NCI-H69 (cell line): ENCODE data around the gene KCNK15.

Experiments used
- DNase-seq: peaks from one replicate; lab custom pipeline; 2025; lab: John Stamatoyannopoulos, UW

KCNK15 gene

DNA sequence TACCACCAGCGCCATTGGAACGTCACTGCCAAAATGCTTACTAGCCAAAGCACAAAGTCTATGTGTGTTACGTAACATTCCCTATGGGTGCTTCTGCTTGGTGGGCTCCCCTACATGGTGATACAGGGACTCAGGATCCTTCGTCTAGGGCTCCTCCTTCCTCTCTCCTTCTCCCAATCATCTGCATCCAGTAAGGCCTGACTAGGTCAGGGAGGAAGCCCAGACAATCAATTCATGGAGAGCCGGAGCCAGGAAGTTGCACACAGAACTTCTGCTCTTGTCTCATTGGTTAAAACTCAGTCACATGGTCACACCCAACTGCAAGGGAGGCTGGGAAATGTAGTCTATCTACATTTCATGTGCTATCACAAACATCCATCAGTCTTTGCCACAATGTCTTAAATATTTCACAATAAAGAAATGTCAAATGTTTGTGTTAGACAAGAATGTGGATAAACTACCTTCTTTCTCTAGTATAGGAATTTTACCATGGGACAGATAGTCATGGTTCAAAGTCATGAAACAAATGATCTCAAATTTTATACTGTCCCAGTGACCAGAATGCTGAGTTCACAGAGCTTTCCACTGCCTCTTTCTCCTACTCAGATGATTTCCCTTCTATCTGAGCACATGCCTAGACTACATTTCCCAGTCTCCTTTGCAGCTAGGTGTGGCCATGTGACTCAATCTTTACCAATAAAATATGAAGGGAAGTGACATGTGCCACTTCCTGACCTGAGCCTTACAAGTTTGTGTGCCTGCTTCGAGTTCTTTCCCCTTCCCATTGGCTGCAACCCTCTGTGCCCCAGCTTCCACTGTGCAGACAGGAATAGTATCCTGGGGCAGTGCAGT is 9.3 kb upstream of the KCNK15 start:
- peak; percentile 60 for DNase-seq

GRCh38 chr20:44737116-44737515 is 8.5 kb upstream of the KCNK15 start:
- no peak for DNase-seq

GRCh38 chr20:44738813-44739477 is 6.7 kb upstream of the KCNK15 start:
- DNase-seq = peak; percentile 78

DNA sequence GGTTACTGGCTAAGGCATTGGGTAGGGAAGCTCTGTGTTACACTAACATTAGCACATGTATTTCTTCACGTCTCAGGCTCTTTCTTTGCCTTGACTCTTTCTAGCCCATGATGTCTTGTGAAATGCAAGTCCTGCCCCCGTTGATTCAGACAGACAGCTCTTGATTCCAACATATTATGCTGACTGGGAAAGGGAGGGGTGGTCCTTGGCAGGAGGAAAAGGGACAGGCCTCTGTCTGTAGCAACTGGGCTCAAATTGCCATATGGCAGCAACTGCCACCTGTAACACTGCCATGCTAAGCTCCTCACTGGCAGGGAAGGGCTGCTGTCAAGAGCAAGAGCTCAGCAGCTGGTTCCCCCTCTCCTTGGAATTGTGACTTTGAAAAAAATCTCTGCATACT is 5.7 kb upstream of the KCNK15 start:
- DNase-seq = peak; percentile 72

GRCh38 chr20:44742304-44743079 is 3.2 kb upstream of the KCNK15 start:
- DNase-seq = no peak

DNA sequence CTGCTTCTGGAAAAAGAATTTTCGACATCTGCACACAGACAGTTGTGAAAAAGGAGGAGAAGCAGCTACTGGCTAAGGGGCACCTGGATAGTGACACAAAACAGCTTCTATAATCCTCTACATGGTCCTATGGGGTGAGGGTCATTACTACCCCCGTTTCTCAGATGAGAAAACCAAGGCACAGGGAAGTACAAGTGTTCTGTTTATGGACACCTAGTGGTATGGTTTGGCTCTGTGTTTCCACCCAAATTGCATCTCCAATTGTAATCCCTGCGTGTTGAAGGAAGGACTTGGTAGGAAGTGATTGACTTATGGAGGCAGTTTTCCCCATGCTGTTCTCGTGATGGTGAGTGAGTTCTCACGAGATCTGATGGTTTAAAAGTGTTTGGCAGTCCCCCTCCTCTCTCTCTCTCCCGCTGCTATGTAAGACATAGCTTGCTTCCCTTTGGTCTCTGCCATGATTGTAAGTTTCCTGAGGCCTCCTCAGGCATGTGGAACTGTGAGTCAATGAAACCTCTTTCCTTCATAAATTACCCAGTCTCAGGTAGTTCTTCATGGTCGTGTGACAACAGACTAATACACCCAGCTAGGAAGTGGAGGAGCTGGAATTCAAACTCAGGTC is 2.5 kb upstream of the KCNK15 start:
- no peak for DNase-seq

DNA sequence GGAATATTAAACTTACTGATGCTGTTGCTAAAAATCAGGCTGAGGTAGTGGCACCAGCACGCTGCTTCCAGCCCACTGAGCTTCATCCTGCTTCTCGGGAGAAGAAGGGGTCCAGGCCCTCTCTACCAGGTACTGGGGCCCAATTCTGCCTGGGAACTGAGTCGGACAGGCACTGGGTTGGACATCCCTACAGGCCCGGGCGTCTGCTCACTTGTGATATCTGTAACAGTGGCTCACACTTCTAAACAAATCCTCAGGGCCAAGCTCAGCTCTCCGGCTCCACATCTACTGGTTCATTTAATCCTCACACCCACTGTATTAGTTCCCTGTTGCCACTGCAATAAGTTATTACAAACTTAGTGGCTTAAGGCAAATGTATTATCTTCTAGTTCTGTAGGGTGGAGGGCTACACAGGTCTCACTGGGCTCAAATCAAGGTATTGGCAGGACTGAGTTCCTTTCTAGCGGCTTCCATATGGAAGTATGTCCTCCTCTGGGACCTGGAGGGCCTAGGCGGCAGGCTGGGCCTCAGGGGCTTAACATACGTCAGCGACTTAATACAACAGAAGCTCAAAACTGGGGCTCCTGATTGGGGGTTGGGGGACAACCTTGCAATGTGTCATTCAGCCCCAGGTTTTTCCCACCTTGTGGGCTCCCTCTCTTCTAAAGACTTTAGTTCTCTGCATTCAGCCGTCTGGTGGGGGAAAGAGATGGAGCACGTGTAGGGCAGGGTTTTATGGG is 1.6 kb upstream of the KCNK15 start:
- no peak for DNase-seq

DNA sequence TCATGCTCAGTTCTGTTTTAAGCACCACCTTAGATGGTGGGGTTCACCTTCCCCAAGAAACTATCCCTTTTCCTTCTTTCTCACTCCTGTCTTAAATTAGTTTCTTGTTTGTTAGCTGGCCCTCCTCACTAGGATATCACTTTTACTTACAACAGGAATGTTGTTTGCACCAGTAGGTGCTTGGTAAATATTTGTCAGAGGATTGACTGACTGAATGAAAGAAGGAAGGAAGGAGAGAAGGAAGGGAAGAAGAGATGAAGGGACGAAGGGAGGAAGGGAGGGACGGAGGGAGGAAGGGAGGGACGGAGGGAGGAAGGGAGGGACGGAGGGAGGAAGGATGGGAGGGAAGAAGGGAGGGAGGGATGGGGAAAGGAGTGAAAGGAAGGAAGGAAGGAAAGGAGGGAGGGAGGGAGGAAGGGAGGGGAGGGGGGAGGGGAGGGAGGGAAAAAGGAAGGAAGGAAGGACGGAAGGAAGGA is 505 bp upstream of the KCNK15 start:
- DNase-seq = peak; percentile 60

DNA sequence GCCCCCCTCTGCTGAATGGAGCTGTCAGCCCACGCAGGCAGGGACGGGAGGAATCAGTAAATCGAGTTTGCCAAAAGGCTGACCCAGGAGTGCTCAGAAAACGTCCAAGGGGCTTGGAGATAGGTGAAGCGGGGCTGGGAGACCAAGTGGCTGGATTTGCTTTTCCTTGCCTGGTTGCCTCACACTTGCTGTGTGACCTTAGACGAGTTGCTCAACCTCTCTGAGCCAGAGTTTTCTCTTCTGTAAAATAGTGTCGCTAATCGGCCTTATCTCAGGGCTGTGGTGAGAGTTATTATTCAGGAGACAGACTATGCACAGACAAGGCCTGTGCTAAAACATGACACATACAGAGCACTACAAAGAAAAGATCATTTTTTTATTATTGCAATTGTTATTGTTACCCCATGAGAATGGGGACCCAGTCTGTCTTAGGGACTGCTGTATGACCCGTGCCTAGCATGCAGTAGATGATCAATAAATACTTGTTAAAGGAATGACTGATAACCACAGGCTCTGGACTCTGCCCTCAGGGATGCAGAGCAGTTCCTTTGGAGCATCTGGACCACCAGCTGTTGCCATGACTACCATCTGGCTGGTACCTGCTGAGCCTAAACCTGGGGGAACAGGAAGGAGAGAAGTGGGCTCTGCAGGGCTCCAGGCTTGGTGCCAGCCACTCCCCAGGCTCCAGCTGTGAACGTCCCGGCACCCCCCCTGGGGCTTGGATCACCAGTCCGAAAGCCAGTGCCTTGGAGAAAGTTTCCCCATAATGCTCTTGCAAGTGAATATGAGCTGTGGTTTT is 901 bp downstream of the KCNK15 start:
- peak; percentile 94 for DNase-seq

- peak; percentile 94 for DNase-seq
Observed at GRCh38 chr20:44747166-44748004, 1.7 kb downstream of the KCNK15 start.

DNA sequence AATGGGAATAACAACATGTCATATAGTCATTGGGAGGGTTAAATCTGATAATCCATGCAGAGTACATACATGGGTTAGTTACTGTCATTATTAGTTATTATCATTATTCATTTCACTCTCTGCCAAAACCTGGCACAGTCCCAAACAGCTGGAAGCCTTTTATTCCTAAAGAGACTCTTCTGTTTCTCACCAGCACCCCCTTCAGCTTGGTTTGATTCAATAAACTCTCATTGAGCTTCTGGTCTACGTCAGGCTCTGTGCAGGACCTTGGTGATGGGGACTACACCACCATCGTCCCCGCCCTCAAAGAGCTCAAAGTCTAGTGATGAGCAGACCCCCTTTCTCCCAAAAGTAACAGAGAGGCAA is 2.3 kb downstream of the KCNK15 start:
- peak; percentile 65 for DNase-seq

DNA sequence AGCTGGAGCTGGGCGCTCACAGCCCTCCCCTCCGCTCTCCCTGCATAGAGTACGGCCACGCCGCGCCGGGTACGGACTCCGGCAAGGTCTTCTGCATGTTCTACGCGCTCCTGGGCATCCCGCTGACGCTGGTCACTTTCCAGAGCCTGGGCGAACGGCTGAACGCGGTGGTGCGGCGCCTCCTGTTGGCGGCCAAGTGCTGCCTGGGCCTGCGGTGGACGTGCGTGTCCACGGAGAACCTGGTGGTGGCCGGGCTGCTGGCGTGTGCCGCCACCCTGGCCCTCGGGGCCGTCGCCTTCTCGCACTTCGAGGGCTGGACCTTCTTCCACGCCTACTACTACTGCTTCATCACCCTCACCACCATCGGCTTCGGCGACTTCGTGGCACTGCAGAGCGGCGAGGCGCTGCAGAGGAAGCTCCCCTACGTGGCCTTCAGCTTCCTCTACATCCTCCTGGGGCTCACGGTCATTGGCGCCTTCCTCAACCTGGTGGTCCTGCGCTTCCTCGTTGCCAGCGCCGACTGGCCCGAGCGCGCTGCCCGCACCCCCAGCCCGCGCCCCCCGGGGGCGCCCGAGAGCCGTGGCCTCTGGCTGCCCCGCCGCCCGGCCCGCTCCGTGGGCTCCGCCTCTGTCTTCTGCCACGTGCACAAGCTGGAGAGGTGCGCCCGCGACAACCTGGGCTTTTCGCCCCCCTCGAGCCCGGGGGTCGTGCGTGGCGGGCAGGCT is 4.6 kb downstream of the KCNK15 start:
- DNase-seq = no peak

DNA sequence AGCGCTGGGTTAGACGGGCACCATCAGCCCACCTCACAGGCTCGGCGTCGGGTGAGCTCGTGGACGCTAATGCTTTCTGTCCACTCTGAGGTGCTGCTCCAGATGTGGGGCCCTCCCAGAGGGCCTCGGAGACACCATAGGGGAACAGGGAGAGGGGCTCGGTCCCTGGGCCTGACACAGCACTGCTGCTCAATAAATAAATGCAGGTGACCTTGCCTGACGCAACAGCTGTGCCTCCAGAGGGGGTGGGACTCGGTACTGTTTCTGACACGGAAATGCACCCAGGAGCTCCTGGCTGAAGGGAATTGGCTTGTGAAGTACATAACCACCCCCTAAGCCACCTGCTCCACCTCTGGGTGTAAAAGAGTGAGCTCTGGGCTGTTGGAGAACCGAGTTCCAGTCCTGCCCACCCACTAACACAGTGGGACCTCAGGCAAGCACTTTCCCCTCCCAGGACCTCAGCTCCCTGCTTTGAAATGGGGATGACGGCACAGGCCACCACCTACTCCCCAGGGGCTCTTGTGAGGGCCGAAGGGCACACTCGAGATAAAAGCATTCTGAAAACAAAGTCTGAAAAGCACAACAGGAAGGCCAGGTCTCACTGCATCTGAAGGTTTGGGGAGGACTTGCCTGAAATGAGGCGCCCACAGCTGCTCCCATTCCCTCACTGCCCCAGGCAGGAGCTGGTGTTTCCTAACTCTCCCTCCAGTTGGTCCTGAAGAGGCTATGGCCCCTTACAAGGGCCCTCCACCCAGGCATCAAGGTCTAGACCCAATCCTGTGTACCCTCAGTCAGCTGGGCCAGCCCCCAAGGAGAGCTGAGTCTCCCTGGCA is 6.7 kb downstream of the KCNK15 start:
- DNase-seq = peak; percentile 44

DNA sequence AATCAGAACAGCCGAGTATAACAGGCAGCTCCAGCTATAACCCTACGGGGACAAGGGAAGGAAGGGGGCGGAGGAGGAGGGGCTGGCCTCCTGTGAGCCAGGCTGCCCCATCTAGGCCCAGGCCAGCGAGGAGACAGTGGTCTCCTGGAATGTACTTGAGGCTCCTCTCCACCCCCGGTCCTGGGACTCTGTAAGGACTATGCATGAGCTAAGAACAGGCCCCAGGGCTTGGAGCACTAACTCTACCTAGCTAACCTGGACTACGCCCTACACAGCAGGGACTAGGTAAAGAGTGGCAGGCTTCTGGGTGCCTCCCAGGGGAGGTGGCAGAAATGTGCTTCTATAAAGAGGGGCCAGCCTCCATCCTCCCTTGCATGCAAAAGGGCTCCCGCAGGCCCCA is 8.9 kb downstream of the KCNK15 start:
- DNase-seq = peak; percentile 39

GRCh38 chr20:44756011-44756688 is 10.5 kb downstream of the KCNK15 start:
- no peak for DNase-seq

DNA sequence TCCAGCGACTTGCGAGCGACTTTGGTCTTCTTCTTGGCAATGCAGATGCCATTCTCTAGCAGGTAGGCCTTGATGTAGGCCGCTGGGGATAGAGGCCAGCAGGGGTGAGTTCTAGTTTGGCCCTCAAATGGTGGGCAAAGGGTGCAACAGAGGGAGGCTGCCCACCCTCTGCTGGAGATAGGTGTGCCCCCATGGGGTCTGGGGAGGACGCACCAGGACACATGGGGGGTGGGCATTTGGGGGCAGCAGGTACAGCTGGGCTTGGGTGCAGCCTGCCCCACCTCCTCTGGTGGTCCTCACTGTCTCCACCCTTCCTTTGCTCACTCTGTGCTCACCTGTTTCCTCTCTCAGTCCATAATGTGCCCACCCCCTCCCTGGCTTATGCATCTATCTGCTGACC is 11.3 kb downstream of the KCNK15 start:
- DNase-seq = no peak

DNA sequence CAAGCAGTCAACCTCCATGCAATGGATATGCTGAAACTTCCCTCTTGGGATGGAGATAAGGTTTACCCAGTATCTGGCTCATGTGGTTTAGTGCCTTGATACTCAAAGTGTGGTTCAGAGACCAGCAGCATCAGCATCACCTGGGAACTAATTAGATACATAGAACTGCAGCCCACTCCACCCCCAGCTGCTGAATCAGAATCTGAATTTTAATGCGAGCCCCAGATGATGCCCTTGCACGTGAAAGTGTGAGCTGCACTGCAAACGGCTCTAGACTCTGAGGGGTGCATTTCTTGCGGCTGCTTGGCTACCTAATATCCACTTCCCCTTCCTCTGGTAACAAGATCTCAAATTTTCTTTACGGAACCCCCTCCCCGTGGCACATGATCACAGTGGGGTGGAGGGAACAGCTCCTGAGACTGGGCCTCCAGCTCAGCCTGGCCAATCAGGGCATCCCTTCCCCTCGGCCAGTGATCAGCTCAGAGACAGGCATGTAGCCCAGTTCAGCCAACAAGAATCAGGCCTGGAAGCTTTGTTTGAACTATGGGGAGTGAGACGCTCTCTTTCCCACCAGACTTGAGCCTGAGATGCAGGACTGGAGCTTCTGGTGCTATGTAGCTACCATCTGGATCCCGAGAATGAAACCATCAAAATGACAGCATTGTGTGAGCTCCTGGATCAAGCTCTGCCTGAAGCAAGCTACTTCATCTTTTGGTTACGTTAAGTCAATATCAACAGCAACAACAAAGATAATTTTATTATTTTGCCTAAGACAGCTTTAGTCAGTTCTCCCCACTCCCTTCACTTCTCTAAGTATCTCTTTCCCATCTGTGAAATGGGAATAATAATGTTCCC is 12.8 kb downstream of the KCNK15 start:
- no peak for DNase-seq
